Measurements from ENCODE around the gene PSMA2. TPM values are rescaled to one million over a fixed set of nuclear protein-coding genes. Genes with fewer than 3 reads are reported as not detected.

PSMA2 gene
- total RNA-seq, 1 experiment from 2014 or later = 199 TPM

DNA sequence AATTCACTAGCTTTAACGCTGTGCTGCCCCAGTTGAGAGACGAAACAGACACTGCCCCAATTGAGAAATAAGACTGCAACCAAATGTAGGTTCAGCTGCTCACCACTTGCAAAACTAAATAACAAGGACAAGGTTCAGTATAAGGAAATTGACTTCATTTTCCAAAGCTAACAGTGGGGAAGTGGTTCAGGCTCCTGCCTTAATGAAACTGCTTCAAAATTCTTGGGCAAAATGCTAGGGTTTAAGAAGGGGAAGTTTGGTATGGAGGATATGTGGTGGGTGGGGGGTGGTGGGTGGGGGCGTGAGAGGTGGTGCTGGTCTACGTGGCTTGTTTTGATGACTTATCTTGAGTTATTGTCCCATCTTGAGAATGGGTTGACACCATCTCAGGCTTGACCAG lies 22.0 kb upstream of the PSMA2 start:
- no peak for DNase-seq
- Histone ChIP-seq H3K9me3 (replicated peaks) (no peaks in the 10 kb centered on the region), H3K4me1 (no peaks in the 10 kb centered on the region), H3K27ac (no peak overlapping the region), H3K4me3 (no peak overlapping the region), H3K36me3 (no peaks in the 10 kb centered on the region), H3K27me3 (no peaks in the 10 kb centered on the region)

DNA sequence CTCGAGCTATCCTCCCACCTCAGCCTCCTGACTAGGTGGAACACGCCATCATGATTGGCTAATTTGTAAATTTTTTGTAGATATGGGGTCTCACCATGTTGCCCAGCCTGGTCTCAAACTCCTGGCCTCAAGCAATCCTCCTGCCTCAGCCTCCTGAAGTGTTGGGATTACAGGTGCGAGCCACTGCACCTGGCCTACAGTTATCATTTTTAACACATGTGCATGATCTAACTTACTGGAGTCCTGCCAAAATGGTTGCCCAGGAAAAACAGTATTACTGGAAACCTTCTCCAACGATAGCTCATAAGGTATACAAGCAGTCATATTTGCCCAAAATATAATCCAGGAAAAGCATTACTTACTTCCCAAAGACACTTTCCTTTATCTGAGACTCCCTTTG lies 20.4 kb upstream of the PSMA2 start:
- no peaks in the 10 kb centered on the region for H3K4me1 ChIP-seq
- no peak overlapping the region for H3K4me3 ChIP-seq
- H3K36me3 ChIP-seq = no peaks in the 10 kb centered on the region
- no peaks in the 10 kb centered on the region for H3K27me3 ChIP-seq
- no peak overlapping the region for H3K27ac ChIP-seq
- no peak for DNase-seq
- H3K9me3 ChIP-seq (replicated peaks) = no peaks in the 10 kb centered on the region

DNA sequence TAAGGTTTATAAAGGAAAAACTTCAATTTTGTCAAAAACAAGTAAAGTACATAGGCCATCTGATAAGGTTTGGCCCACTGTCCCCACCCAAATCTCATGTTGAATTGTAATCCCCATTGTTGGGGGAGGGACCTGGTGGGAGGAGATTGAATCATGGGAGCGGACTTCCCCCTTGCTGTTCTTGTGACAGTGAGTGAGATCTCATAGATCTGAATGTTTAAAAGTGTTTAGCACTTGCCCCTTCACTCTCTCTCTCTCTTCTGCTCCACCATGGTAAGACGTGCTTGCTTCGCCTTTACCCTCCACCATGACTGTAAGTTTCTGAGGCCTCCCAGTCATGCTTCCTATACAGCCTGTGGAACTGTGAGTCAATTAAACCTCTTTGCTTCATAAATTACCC lies 18.4 kb upstream of the PSMA2 start:
- no peak overlapping the region for H3K27ac ChIP-seq
- DNase-seq = no peak
- no peaks in the 10 kb centered on the region for H3K36me3 ChIP-seq
- no peaks in the 10 kb centered on the region for H3K9me3 ChIP-seq (replicated peaks)
- no peaks in the 10 kb centered on the region for H3K27me3 ChIP-seq
- no peak overlapping the region for H3K4me3 ChIP-seq
- H3K4me1 ChIP-seq = no peaks in the 10 kb centered on the region

DNA sequence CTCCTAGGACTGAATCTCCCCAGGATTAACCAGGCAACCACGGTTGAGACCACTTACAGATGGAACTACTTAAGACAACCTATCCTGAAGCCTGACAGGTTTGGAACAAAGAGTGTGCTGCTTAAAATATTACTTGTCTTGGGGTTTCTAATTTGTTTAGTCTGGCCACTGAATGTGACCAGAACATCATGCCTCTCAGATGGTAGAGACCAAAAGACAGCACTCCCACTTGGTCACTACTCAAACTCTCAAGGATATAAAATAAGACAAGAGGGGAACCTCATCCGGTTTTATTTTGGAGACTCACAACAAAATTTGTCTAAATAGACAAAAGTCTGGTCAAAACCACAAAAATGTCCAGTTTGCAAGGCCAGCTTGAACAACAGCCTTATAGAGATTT lies 15.5 kb upstream of the PSMA2 start:
- H3K4me3 ChIP-seq = no peak overlapping the region
- no peaks in the 10 kb centered on the region for H3K27me3 ChIP-seq
- no peaks in the 10 kb centered on the region for H3K9me3 ChIP-seq (replicated peaks)
- no peaks in the 10 kb centered on the region for H3K36me3 ChIP-seq
- DNase-seq = no peak
- H3K27ac ChIP-seq = no peak overlapping the region
- no peaks in the 10 kb centered on the region for H3K4me1 ChIP-seq

DNA sequence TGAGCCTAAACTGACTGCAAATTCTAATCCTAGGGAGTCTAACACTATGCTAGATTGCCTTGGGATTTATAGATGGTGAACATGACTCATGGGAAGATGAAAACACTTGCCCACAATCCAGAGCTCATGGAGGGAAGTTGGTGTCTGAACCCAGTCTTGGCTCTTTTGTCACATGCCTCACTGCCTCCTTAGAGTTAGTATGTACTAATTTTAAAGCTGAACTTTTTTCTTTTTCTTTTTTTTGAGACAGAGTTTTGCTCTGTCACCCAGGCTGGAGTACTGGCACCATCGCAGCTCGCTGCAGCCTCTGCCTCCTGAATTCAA lies 14.6 kb upstream of the PSMA2 start:
- H3K4me3 ChIP-seq = no peak overlapping the region
- H3K9me3 ChIP-seq (replicated peaks) = no peaks in the 10 kb centered on the region
- no peak overlapping the region for H3K27ac ChIP-seq
- H3K36me3 ChIP-seq = no peaks in the 10 kb centered on the region
- H3K27me3 ChIP-seq = no peaks in the 10 kb centered on the region
- H3K4me1 ChIP-seq = no peaks in the 10 kb centered on the region
- no peak for DNase-seq

DNA sequence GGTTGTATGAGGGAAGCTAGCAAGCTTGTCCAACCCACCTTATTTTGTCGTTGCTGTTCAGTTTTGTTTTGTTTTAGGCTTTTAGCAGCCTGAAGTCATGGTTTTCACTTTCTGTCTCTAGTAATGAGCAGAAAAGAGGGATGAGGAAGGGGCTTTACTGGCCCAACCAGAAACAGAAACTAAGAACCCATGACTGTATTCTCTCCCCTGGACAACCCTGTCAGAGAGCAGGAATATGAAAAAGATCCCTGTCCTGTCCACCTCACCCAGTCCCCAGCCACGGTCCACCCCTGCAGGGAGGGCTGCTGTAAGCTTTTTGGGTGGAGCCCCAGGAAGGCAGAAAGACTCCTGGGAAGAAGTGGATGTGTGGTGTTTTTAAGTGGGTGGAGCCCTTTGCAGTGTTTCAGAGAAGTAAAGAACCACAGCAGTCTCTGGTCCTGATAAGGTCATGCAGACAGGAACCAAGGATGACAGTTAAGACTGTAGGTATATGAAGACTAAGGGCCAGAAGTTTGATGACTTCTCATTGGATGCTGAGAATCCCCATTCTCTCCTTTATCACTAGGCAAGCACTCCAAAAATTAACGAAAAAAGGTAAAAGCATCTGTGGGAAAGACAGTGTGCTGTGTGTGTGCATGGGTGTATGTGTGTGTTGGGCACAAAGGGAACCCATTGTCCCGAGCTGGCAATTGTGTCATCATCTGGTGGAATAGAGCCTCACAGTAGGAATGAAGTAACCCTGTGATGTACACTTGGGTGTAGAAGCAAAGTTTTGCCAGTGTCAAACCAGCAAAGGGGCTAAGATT lies 14.1 kb upstream of the PSMA2 start:
- H3K27me3 ChIP-seq = no peaks in the 10 kb centered on the region
- no peaks in the 10 kb centered on the region for H3K4me1 ChIP-seq
- no peak overlapping the region for H3K27ac ChIP-seq
- no peaks in the 10 kb centered on the region for H3K36me3 ChIP-seq
- no peak for DNase-seq
- no peak overlapping the region for H3K4me3 ChIP-seq
- H3K9me3 ChIP-seq (replicated peaks) = no peaks in the 10 kb centered on the region

DNA sequence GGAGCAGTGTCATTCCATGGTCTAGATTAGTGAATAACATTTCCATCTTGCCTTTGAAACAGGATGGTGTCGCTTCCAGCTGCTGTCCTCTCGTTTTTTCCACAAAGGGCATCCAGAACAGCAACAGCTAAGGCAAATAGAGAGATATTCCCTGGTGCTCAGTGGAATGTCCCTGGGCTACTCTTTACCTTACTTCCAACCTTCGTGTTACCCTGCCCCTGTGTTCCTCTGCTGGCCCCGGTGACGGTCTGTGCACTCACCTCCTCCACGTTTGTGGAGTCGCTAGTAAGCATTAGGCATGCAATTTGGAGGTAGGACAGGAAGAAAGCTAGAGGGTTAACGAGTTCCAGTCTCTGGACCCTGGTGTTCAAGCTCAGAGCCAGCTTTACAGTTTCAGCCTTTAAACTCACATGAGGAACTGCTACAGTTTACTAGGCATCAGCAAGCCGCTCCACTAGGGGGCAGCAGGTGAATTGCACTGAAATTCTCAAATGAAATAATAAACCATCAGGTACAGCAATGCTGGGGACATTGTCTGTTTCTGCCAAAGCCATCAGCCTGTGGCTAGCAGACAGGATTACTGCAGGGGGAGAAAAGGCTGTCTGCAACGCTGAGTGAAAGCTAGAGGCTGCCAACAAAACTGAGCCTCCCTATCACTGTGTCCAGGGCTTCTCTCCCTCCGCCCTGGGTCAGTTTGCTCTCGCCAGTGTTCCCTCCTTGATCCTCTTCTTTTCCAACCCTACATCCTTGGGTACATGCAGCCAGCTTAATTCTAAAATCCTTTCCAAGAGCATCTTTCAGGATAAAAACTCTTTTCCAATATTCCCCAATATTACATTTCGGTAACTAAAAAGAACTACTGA lies 9.2 kb upstream of the PSMA2 start:
- DNase-seq = peak; percentile 60 to 79

DNA sequence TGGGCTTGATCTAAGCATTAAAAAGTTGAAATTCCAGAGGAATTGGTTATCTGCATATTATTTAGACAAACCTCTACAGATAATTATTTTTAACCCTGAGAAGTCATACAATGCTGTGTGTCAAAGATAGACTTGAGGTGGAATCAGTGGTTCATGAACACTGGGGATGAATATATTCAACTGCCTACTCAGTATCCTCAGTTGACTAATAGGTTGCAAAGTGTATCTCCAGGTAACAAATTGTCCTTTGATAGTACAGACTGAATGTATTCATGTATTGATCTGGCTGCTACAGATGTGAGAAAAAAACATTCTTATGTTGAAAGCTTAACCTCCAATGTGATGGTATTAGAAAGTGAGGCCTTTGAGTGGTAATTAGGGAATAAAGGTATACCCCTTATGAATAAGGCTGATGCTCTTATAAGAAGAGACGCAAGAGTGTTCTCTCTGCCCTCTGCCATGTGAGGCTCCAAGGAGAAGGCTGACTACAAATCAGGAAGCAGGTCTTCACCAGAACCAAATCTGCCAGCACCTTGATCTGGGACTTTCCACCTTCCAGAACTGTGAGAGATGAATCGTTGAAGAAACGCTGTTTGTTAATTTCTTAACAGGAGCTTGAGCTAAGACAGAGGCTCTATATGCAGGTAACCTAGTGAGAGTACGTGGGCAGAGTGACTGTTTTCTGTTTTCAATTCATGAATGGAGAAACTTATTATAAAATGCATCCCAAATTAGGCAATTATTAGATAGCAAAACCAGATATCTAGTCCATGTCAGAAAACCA lies 7.7 kb upstream of the PSMA2 start:
- Histone ChIP-seq H3K36me3 (peaks cover 36% of the 10 kb centered on the region), H3K4me3 (no peak overlapping the region), H3K9me3 (replicated peaks) (no peaks in the 10 kb centered on the region), H3K27me3 (no peaks in the 10 kb centered on the region), H3K27ac (no peak overlapping the region), H3K4me1 (no peaks in the 10 kb centered on the region)
- DNase-seq = no peak

More for the DNA sequence above, 9.2 kb upstream of the PSMA2 start:
- Histone ChIP-seq H3K36me3 (peaks cover 21% of the 10 kb centered on the region), H3K4me3 (no peak overlapping the region), H3K27me3 (no peaks in the 10 kb centered on the region), H3K4me1 (no peaks in the 10 kb centered on the region), H3K27ac (no peak overlapping the region), H3K9me3 (replicated peaks) (no peaks in the 10 kb centered on the region)

DNA sequence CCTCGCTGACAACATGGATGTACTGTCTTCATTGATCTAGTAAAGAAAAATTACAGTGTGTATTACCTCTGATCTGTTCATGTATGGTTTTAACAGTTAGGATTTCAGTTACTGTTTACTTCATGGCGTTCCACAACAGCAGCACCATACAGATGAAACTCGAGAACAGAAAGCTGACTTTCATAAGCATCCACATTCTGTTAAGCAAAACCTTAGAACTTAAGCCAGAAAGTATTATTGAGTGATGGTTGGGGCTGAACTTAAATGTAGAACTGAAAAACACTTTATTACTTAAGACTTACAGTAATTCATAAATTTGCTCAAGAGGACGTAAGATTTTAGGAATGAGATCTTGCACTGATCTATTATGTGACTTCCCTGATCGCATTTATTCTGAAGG lies 3.9 kb upstream of the PSMA2 start:
- Histone ChIP-seq H3K4me3 (no peak overlapping the region), H3K4me1 (no peaks in the 10 kb centered on the region), H3K36me3 (peaks cover 39% of the 10 kb centered on the region), H3K27ac (no peak overlapping the region), H3K27me3 (no peaks in the 10 kb centered on the region), H3K9me3 (replicated peaks) (no peaks in the 10 kb centered on the region)
- no peak for DNase-seq

DNA sequence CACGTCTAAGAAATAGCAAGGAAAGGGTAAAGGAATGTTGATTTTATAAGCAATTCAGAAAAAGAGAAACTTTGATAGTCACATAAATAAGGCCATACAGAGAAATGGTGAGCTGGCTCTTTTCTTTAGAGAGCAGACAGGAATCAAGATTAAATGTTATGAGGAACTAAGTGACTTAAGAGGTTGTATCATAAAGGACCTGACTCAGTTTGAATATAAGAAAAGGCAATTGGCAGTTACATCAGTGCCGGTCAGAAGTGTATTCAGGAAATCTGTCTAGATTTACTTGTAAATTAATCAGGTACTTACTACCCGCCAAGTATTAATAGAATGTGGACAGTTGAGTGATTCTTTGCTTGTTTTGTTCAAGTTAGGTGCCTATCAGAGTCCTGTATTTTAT lies 2.3 kb upstream of the PSMA2 start:
- Histone ChIP-seq H3K27me3 (no peaks in the 10 kb centered on the region), H3K27ac (no peak overlapping the region), H3K36me3 (peaks cover 38% of the 10 kb centered on the region), H3K9me3 (replicated peaks) (no peaks in the 10 kb centered on the region), H3K4me1 (no peaks in the 10 kb centered on the region), H3K4me3 (no peak overlapping the region)
- no peak for DNase-seq

DNA sequence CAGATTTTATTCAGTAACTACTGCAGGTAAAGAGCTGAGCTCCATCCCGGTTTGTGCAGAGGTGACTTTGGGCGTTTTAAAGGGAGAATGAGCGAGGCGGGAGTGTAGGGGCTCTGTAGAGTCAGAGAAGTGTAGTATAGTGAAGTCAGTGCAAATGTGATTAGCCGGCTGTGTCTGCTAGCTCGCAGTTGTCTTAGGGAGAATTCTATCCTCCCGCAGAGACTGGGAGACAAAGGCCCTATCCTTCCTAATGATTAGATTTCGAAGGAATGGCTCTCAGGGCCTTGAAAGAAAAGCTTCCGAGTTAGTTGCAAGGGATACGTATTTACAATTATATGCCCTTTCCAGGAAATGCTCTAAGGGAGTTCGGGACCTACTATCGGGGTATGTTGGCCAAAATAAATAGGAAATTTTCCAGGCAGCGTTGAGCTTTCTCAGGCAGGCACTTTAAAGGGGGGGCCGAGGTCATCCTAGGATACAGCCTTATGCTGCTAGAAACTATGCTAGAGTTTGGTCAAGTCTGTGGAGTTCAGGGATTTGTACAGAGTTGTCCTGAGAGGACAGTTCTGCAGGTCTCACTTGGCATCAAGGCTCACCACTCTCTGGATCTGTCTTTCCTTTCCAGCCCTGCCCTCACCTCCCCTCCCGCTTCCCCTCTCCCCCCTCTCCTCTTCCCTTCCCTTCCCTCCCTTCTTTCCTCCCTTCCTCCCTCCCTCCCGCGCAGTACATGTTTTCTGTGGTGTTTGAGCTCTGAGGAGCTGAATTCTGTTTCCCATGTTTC lies 1.0 kb upstream of the PSMA2 start:
- DNase-seq = peak; percentile 23 to 61
- H3K27ac ChIP-seq = peak overlapping the region; percentile 67
- H3K36me3 ChIP-seq = peaks cover 35% of the 10 kb centered on the region
- H3K27me3 ChIP-seq = no peaks in the 10 kb centered on the region
- peak overlapping the region; percentile 89 for H3K4me3 ChIP-seq
- no peaks in the 10 kb centered on the region for H3K9me3 ChIP-seq (replicated peaks)
- H3K4me1 ChIP-seq = no peaks in the 10 kb centered on the region

DNA sequence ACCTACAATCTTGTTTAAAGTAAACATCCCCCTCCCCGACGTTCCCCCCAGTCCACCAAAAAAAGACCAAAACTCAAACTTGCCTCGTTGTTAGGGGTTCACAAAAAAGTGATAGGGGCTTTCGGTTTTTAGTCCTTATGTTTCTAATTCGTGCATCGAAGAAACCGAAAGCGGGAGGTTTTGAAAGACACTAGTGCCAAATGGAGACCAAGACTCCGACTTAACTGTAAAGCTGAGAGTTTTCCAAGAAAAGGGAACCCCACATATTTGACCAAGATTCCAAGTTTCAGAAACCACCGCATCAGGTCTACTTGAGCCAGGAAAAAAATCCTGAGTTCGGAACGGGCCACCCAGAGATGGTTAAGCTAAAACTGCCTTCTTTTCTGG lies 534 bp downstream of the PSMA2 start:
- Histone ChIP-seq H3K9me3 (replicated peaks) (no peaks in the 10 kb centered on the region), H3K36me3 (peaks cover 38% of the 10 kb centered on the region), H3K27me3 (no peaks in the 10 kb centered on the region), H3K4me3 (peak overlapping the region; percentile 89), H3K4me1 (no peaks in the 10 kb centered on the region), H3K27ac (peak overlapping the region; percentile 67)
- no peak for DNase-seq

DNA sequence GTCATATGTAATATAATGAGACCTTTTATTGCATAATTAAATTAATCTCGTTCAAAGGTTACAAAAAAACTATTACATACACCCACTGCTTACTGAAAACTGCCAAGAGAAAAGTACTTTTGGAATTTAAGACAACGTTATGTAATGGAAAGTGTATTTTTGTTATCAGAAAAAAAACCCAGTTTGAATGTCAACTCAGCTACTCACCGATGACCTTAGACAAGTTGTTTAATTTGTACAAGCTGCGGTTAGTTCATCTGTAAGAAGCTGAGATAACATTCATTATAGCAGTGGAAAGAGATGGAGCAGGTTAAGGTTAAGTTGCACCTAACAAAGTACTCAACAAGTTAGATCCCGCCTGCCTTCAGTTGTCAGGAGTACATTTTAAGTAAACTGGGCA lies 1.1 kb downstream of the PSMA2 start:
- Histone ChIP-seq H3K36me3 (peaks cover 39% of the 10 kb centered on the region), H3K27me3 (no peaks in the 10 kb centered on the region), H3K4me1 (no peaks in the 10 kb centered on the region), H3K9me3 (replicated peaks) (no peaks in the 10 kb centered on the region), H3K4me3 (peak overlapping the region; percentile 89), H3K27ac (no peak overlapping the region)
- peak in 1 of 2 experiments; percentile 4 for DNase-seq

DNA sequence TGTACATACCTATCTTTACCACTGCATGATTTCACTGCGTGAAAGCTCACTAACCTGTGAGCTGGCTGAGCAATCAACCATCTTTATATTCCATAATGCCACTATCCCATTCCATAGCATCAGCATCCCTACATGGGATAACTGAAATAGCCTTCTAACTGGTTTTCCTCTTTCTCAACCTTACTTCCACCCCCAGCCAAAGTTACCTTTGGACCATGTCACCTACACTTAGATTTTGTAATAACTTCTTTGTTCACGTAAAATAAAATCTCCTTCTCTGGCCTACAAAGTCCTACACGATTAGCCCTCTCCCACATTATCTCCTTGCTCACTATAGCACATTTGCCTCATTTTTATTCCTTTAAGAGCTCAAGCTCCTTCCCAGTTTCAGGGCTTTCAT lies 2.5 kb downstream of the PSMA2 start:
- no peaks in the 10 kb centered on the region for H3K4me1 ChIP-seq
- no peak for DNase-seq
- no peak overlapping the region for H3K27ac ChIP-seq
- peaks cover 39% of the 10 kb centered on the region for H3K36me3 ChIP-seq
- no peaks in the 10 kb centered on the region for H3K9me3 ChIP-seq (replicated peaks)
- no peaks in the 10 kb centered on the region for H3K27me3 ChIP-seq
- no peak overlapping the region for H3K4me3 ChIP-seq

Data from SJCRH30 (cell line).